HCT116 (cell line): Measurements from ENCODE around the gene MAP3K4. TPM values are rescaled to one million over a fixed set of nuclear protein-coding genes. Genes with fewer than 3 reads are reported as not detected.

Experiments used
- ATAC-seq: fragments of 200-7000 bp; cut with Tn5 transposase; 2 replicates; pipeline ENCODE4 v1.9.1; 2020; ENCODE audit warnings: mild to moderate bottlenecking, moderate library complexity
- BruUV-seq: library from RNA; stranded (reverse); fragments of 400-500 nt; replicated peaks from 2 replicates; lab custom pipeline; 2021; lab: Mats Ljungman, UMichigan
- CTCF ChIA-PET: fragments of 300-600 bp; sonication (Branson Sonifier 250); formaldehyde crosslinking; loops from one replicate; lab custom pipeline; 2021; ENCODE audit warnings: antibody characterized with exemption; lab: Charles Lee
- POLR2A ChIA-PET: fragments of 300-600, 350-600 bp; sonication (Branson Sonifier 250); formaldehyde crosslinking; loops from one replicate; lab custom pipeline; 2021; ENCODE audit warnings: antibody characterized with exemption; lab: Charles Lee
- RAD21 ChIA-PET, 2 experiments: fragments of 300-600 bp; sonication (Branson Sonifier 250); formaldehyde crosslinking; loops; one replicate each; lab custom pipeline; 2023; ENCODE audit warnings: low total read pairs in 2 of 2; ENCODE audit not compliant: uncharacterized antibody in 2 of 2, unreplicated experiment in 2 of 2, low non-redundant PET in 1 of 2; lab: Charles Lee
- DNase-seq: peaks from one replicate; pipeline ENCODE4 v3.0.0-alpha.2; 2010; ENCODE audit warnings: low read depth, low spot score
- H2AFZ ChIP-seq: fragments of 200-600 bp; shearing (Covaris generic), sonication (generic); 2 replicates; pipeline ENCODE4 v1.6.1; 2017; ENCODE audit warnings: low read depth, mixed run types, mixed read lengths, antibody characterized with exemption, low read length; ENCODE audit not compliant: poor library complexity, severe bottlenecking
- H3K27ac ChIP-seq: 2 replicates; pipeline ENCODE4 v1.5.1; 2012; ENCODE audit warnings: low read depth, low read length
- H3K27me3 ChIP-seq: fragments of 200-600 bp; sonication (generic); 2 replicates; pipeline ENCODE4 v1.6.1; 2016; ENCODE audit warnings: mixed run types, low read length, mixed read lengths; ENCODE audit not compliant: insufficient read depth
- H3K36me3 ChIP-seq, 2 experiments: fragments of 200-500 bp in 1 of 2; fragments of 200-600 bp in 1 of 2; sonication (Bioruptor generic) in 1 of 2; sonication (generic) in 1 of 2; 2 replicates each; pipeline versions ENCODE4 v1.5.1 to v1.6.1; 2014 to 2016; ENCODE audit warnings: low read length in 2 of 2, inconsistent platforms in 1 of 2, mixed read lengths in 1 of 2, mixed run types in 1 of 2; ENCODE audit not compliant: insufficient read depth in 2 of 2, control insufficient read depth in 1 of 2
- H3K4me1 ChIP-seq, 2 experiments: fragments of 200-600 bp in 1 of 2; sonication (generic) in 1 of 2; 2 replicates each; pipeline versions ENCODE4 v1.5.1 to v1.6.1; 2012 to 2017; ENCODE audit warnings: low read length in 2 of 2, inconsistent platforms in 1 of 2, mild to moderate bottlenecking in 1 of 2, mixed read lengths in 1 of 2, mixed run types in 1 of 2, moderate library complexity in 1 of 2; ENCODE audit not compliant: insufficient read depth in 2 of 2, control insufficient read depth in 1 of 2
- H3K4me2 ChIP-seq: fragments of 200-600 bp; sonication (generic); 2 replicates; pipeline ENCODE4 v1.6.1; 2017; ENCODE audit warnings: mixed run types, low read length, mixed read lengths
- H3K4me3 ChIP-seq, 2 experiments: fragments of 200-600 bp in 1 of 2; sonication (generic) in 1 of 2; replicated peaks in 1 of 2; 2 replicates each; pipeline ENCODE4 v1.5.1; 2011 to 2016; ENCODE audit warnings: low read length in 2 of 2, control low read depth in 1 of 2, low read depth in 1 of 2, mild to moderate bottlenecking in 1 of 2, mixed read lengths in 1 of 2, mixed run types in 1 of 2
- H3K79me2 ChIP-seq: fragments of 200-600 bp; sonication (generic); 2 replicates; pipeline ENCODE4 v1.6.1; 2017; ENCODE audit warnings: mild to moderate bottlenecking, mixed run types, low read length, moderate library complexity, mixed read lengths; ENCODE audit not compliant: insufficient read depth
- H3K9ac ChIP-seq: fragments of 200-600 bp; sonication (generic); 2 replicates; pipeline ENCODE4 v1.6.1; 2016; ENCODE audit warnings: low read length, mixed read lengths
- H3K9me2 ChIP-seq: fragments of 200-600 bp; sonication (generic), shearing (Covaris generic); 2 replicates; pipeline ENCODE4 v1.6.1; 2017; ENCODE audit warnings: mixed run types, mild to moderate bottlenecking, moderate library complexity; ENCODE audit not compliant: insufficient read depth
- H3K9me3 ChIP-seq, 2 experiments: fragments of 200-500 bp in 1 of 2; fragments of 200-600 bp in 1 of 2; sonication (Bioruptor generic) in 1 of 2; sonication (generic) in 1 of 2; 2 replicates each; pipeline ENCODE4 v1.6.1; 2014 to 2017; ENCODE audit warnings: low read length in 2 of 2, mixed read lengths in 2 of 2, inconsistent platforms in 1 of 2, low read depth in 1 of 2, mild to moderate bottlenecking in 1 of 2, mixed run types in 1 of 2, moderate library complexity in 1 of 2; ENCODE audit not compliant: control insufficient read depth in 1 of 2, insufficient read depth in 1 of 2
- H4K20me1 ChIP-seq: fragments of 200-600 bp; sonication (generic), shearing (Covaris generic); 2 replicates; pipeline ENCODE4 v1.6.1; 2017; ENCODE audit warnings: mixed run types, mild to moderate bottlenecking, moderate library complexity; ENCODE audit not compliant: insufficient read depth
- CEBPB ChIP-seq: IDR thresholded peaks from 2 replicates; pipeline ENCODE4 v1.6.1; 2012; ENCODE audit warnings: low read depth
- ELF1 ChIP-seq: IDR thresholded peaks from 2 replicates; pipeline ENCODE4 v1.6.1; 2012; ENCODE audit warnings: low read depth, borderline replicate concordance
- EZH2phosphoT487 ChIP-seq: fragments of 200-600 bp; IDR thresholded peaks from 2 replicates; pipeline ENCODE4 v1.6.1; 2018; ENCODE audit warnings: antibody characterized with exemption, borderline replicate concordance
- FOSL1 ChIP-seq: IDR thresholded peaks from 2 replicates; pipeline ENCODE4 v1.6.1; 2012; ENCODE audit warnings: low read depth
- JUND ChIP-seq: IDR thresholded peaks from 2 replicates; pipeline ENCODE4 v1.6.1; 2012
- POLR2A ChIP-seq: IDR thresholded peaks from 2 replicates; pipeline ENCODE4 v1.7.0; 2011; ENCODE audit warnings: borderline replicate concordance; ENCODE audit not compliant: insufficient read depth, insufficient read length; ENCODE audit errors: extremely low read depth
- RAD21 ChIP-seq: IDR thresholded peaks from 2 replicates; pipeline ENCODE4 v1.6.1; 2012; ENCODE audit warnings: low read depth, mild to moderate bottlenecking
- SIN3A ChIP-seq: IDR thresholded peaks from 2 replicates; pipeline ENCODE4 v1.6.1; 2012; ENCODE audit warnings: low read depth
- ZFX ChIP-seq: fragments of 450-650 bp; IDR thresholded peaks from 2 replicates; pipeline ENCODE4 v1.6.1; 2017
- intact Hi-C: fragments of 100-400 bp; cut with micrococcal nuclease; formaldehyde crosslinking; loops from 2 replicates; pipeline ENCODE4 v1.10.0; 2022
- total RNA-seq: library from RNA; stranded (reverse); gene quantifications from one replicate; pipeline ENCODE4 v1.2.1, GENCODE V29; 2021; ENCODE audit not compliant: unreplicated experiment
- TF ChIP-seq, protein P1 (sequence below), 3 experiments: fragments of 200-600 bp in 1 of 3; sonication (generic) in 1 of 3; IDR thresholded peaks in 2 of 3; conservative IDR thresholded peaks in 1 of 3; 2 replicates each; pipeline ENCODE4 v1.5.1; 2012 to 2017; ENCODE audit warnings: low read depth in 2 of 3, low read length in 2 of 3, antibody characterized with exemption in 1 of 3, borderline replicate concordance in 1 of 3, control low read depth in 1 of 3, mild to moderate bottlenecking in 1 of 3, mixed read lengths in 1 of 3, mixed run types in 1 of 3, moderate library complexity in 1 of 3; ENCODE audit not compliant: insufficient read depth in 1 of 3
- TF ChIP-seq, protein P2 (sequence below): IDR thresholded peaks from 2 replicates; pipeline ENCODE4 v1.6.1; 2012

MAP3K4 gene
- total RNA-seq, 1 experiment from 2014 or later: 46.5 TPM

DNA sequence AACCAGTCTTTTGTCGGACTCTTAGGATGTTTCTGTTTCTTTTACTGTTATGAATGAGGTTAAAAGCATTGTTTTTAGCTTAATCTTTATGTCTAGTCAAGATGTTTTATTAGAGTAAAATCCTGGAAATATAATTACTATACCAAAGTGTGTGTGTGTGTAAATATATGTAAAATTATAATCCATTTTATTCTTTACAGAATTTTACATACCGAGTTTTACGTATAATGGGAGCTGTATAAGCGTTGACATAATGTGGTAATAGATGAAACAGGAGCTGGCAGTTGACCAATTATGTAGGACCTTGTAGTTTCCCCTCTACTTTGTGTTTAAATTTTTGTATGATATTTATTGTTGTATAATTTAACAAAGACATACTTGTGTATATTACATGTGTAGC lies 16.7 kb downstream of the MAP3K4 start:
- intact Hi-C loops: no loop called here
- Histone ChIP-seq H3K27ac (no peak overlapping the region), H3K9ac (no peak overlapping the region), H3K79me2 (peaks cover 90% of the 10 kb centered on the region), H3K9me3 (no peaks in the 10 kb centered on the region), H3K4me2 (no peak overlapping the region), H2AFZ (no peak overlapping the region), H4K20me1 (peaks cover under 1% of the 10 kb centered on the region; the same call in 1 of the 2 replicates), H3K4me1 (no peaks in the 10 kb centered on the region), H3K36me3 (no peaks in the 10 kb centered on the region), H3K9me2 (no peaks in the 10 kb centered on the region), H3K4me3 (no peak overlapping the region), H3K27me3 (no peaks in the 10 kb centered on the region)
- DNase-seq (no peak), ATAC-seq (no peak)
- ChIA-PET CTCF (interaction anchor here (1.3 kb wide), 1 partner anchor 16 kb away, joined by 4 read pairs; no protein-coding TSS in a partner anchor), RAD21 (no interaction called here), POLR2A (interaction anchor here (0.9 kb wide), 1 partner anchor 8 kb away, joined by 3 read pairs; no protein-coding TSS in a partner anchor)
- BruUV-seq: no TSS peak
- TF ChIP-seq, protein P1, sequence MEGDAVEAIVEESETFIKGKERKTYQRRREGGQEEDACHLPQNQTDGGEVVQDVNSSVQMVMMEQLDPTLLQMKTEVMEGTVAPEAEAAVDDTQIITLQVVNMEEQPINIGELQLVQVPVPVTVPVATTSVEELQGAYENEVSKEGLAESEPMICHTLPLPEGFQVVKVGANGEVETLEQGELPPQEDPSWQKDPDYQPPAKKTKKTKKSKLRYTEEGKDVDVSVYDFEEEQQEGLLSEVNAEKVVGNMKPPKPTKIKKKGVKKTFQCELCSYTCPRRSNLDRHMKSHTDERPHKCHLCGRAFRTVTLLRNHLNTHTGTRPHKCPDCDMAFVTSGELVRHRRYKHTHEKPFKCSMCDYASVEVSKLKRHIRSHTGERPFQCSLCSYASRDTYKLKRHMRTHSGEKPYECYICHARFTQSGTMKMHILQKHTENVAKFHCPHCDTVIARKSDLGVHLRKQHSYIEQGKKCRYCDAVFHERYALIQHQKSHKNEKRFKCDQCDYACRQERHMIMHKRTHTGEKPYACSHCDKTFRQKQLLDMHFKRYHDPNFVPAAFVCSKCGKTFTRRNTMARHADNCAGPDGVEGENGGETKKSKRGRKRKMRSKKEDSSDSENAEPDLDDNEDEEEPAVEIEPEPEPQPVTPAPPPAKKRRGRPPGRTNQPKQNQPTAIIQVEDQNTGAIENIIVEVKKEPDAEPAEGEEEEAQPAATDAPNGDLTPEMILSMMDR (IDR thresholded peaks at IDR 0.05 in 2 of 3, conservative IDR thresholded peaks at IDR 0.05 in 1 of 3; ENCODE audit: borderline replicate concordance in 1 of 3, insufficient read depth in 1 of 3, low read depth in 2 of 3, low read length in 2 of 3): no peak
- TF ChIP-seq RAD21: no peak
- TF ChIP-seq POLR2A: no peak
- TF ChIP-seq ELF1: no peak
- TF ChIP-seq, protein P2, sequence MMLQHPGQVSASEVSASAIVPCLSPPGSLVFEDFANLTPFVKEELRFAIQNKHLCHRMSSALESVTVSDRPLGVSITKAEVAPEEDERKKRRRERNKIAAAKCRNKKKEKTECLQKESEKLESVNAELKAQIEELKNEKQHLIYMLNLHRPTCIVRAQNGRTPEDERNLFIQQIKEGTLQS: no peak
- TF ChIP-seq JUND: no peak
- TF ChIP-seq FOSL1: no peak
- no peak for TF ChIP-seq ZFX
- TF ChIP-seq EZH2phosphoT487: no peak
- TF ChIP-seq SIN3A: no peak
- no peak for TF ChIP-seq CEBPB
